KOPT-K1 (cell line): Measurements from ENCODE around the gene SPAG9.
A peak's percentile ranks its signal among the peaks of the same experiment; 100 is the strongest.
"Not testable (repeated sequence)": the region's sequence is repeated elsewhere in the genome, so short reads cannot be mapped to it uniquely, and the experiment has no call there.

Experiments used
- H3K27ac ChIP-seq: fragments of 200-600 bp; sonication (generic); 2 replicates; pipeline ENCODE4 v1.5.1; 2016; ENCODE audit warnings: antibody characterized with exemption, mild to moderate bottlenecking, low read depth, low read length; ENCODE audit not compliant: poor library complexity, severe bottlenecking
- H3K36me3 ChIP-seq: fragments of 200-600 bp; sonication (generic); 2 replicates; pipeline ENCODE4 v1.5.1; 2017; ENCODE audit warnings: antibody characterized with exemption, mild to moderate bottlenecking, low read length, moderate library complexity; ENCODE audit not compliant: insufficient read depth
- H3K9me3 ChIP-seq: fragments of 200-600 bp; sonication (generic); 2 replicates; pipeline ENCODE4 v1.5.1; 2017; ENCODE audit warnings: antibody characterized with exemption, low read length, mild to moderate bottlenecking; ENCODE audit not compliant: insufficient read depth, poor library complexity, severe bottlenecking

Gene SPAG9

DNA sequence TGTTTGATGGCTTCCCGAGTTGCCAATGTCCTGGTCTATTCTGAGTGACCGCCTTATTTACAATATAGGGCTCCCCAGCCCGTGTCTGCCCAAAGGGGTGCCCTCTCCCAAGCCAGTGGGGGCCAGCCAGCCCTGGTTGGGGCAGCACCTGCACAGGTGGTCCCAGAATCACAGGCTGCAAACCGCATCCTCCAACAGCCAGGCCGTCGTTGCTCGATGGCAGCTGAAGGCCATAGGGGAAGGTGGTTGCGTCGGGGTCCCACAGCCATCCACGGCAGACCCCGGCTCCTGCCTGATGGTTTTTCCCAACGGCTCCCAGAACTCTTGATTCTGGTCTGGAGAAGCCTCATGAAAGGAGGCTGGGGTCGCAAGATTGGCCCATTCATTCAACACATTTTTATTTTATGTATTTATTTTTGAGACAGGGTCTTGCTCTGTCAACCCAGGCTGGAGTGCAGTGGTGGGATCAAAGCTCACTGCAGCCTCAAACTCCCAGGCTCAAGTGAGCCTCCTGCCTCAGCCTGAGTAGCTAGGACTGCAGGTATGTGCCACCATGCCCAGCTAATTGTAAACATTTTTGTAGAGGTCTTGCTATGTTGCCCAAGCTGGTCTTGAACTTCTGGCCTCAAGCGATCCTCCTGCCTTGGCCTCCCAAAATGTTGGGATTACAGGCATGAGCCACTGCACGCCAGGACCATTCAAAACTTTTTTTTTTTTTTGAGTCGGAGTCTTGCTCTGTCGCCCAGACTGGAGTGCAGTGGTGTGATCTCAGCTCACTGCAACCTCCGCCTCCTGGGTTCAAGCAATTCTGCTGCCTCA is 175.6 kb downstream of the SPAG9 start:
- H3K9me3 ChIP-seq, result no peaks in the 10 kb centered on the region
- peak overlapping the region; percentile 41 for H3K27ac ChIP-seq
- no peaks in the 10 kb centered on the region for H3K36me3 ChIP-seq

DNA sequence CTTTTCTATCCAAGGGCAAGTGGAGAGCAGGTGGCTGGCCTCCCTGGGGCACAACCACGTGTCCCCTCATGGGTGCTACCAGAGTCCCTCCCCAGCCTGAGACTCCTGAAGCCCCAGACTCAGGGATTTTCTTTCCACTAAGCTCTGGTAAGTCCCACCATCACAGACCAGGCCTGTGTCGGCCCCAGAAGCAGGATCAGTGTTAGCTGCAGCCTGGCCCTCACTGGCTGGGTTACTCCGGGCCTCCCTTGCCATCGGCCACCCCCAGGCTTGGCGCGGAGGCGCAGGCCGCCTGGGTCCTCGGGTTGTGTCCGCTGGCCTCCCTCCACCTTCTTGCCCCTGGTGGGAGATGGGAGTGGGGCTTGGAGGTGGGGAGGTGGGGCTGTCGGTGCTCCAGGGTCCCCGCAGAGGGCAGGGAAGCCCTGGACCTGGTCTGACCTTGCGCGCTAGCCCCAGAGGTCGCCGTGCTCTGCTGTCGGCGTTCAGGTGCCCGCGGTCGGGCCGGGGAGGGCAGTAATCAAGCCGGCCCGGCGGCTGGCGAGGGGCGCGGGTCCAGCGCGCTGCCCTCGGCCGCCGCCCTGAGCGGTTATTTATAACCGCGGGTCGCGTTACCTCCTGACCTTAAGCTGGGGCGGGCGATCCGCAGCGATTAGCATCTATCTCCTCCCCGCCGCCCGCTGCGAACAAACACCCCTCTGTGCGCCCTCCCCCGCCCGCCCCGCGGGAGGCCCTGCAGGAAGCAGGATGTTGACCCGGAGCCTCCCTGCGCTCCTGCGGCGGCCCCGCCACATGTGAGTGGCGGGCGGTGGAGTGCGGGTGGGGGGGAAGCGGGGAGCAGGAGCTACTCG is 176.4 kb downstream of the SPAG9 start:
- Histone ChIP-seq H3K9me3 (no peaks in the 10 kb centered on the region), H3K36me3 (no peaks in the 10 kb centered on the region), H3K27ac (peak overlapping the region; percentile 41)

DNA sequence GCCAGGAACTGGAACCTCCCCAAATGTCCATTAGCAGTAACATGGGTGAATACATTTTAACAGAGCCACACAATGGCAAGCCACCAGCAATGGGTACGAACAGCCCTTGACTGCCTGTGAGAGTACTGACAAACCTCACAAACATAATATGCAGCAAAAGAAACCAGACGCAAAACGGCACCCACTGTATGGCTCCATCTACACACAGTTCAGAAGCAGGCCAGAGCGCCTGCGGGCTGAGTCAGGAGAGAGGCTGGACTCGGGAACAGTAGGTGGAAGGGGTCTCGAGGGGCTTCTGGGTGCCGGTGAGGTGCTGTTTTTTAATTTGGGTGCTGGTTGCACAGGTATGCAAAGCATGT is 177.1 kb downstream of the SPAG9 start:
- H3K36me3 ChIP-seq, result no peaks in the 10 kb centered on the region
- no peaks in the 10 kb centered on the region for H3K9me3 ChIP-seq
- H3K27ac ChIP-seq, result no peak overlapping the region

DNA sequence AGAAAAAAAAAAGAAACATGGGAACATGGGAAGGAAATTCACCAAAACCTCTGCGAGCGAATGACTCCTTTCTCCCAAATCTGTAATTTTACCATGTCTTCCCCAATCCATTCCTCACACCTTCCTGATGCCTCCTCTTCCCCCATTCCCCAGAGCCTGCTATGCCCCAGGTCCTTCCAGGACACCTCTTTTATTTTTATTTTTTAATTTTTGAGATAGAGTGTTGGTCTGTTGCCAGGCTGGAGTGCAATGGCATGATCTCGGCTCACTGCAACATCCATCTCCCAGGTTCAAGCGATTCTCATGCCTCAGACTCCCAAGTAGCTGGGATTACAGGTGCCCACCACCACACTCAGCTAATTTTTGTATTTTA is 179.0 kb downstream of the SPAG9 start:
- H3K36me3 ChIP-seq, H3K9me3 ChIP-seq, H3K27ac ChIP-seq: not testable (repeated sequence)

DNA sequence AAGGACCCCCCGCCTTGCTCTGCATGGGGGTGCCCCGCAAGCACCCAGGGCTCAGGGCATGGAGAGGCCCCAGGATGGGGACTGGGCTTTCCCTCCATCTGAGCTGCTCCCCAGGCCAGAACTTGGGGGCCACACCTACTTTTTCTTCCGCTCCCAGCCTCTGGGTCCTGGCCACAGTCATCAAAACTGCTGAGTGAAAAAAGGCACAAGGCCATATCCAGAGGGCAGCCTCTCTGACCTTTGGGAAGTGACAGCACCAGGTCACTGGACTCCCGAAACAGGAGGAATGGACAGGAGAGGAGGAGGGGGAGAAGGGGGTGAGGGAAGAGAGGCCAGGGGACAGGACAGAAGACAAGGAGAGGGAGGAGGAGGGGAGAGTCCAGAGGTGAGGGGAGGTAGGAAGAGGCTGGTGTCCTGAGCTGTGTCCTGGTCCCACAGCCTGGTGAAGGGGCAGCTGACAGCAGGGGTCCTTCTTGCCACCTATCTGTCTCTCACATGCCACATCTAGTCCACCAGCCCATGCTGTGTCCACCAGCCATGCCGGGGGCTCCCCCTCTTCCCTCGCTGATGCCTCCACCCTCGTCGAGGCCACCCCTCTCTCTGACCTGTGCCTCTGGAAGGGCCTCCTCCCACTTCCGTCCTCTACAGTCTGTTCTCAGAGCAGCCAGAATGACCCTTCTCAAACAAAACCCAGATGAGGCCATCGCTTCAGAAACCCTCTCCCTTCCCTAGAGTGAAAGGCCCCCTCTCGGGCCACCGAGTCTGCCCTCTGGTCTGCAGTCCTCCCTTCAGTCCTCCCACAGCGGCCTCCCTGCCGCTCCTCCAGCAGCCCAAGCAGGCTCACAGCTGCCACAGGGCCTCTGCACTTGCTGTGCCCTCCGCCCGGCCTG is 180.6 kb downstream of the SPAG9 start:
- no peaks in the 10 kb centered on the region for H3K36me3 ChIP-seq
- H3K9me3 ChIP-seq, result no peaks in the 10 kb centered on the region
- no peak overlapping the region for H3K27ac ChIP-seq

DNA sequence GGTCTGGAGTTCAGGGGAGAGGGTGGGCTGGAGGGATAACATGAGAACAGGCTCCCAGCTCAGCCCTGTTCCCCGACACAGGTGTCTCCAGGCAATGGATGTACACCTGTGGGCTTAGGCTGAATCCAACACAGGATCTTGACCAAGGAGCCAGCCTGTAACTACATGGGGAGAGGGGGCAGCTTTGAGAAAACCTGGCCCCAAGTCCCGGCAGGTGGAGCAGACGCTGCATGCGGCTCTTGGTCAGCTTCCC is 181.2 kb downstream of the SPAG9 start:
- H3K27ac ChIP-seq, result no peak overlapping the region
- H3K9me3 ChIP-seq, result no peaks in the 10 kb centered on the region
- H3K36me3 ChIP-seq, result no peaks in the 10 kb centered on the region

DNA sequence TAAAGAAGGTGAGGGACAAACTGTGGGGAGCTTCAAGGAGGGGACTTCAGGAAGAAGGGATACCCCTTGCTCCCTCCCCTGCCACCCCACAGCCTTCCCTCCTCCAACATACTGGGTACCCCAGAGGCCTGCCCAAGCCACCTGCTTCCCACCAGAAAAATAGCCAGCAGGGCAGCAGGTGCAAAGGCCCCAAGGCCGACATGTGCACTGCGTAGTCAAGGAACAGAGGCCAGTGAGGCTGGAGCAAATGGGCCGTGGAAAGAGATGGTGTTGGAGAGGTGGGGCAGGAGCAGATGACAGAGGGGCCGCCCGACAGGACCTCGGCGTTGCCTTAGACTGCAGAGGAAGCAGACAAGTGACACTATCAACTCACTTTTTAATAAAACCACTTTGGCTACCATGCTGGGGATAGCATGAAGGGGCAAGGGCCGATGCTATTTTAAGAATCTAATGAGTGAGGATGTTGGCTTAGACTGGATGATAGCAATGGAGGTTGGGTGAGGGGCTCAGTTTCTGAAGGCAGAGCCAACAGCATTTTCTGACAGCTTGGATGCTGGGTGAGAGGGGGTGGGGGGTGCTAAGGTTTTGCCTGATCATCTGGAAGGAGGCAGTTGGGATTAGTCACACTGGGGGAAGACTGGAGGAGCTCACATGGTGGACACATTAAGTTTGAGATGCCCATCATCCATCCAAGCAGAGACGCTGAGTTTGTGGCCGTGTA is 181.7 kb downstream of the SPAG9 start:
- Histone ChIP-seq H3K27ac (no peak overlapping the region), H3K9me3 (no peaks in the 10 kb centered on the region), H3K36me3 (no peaks in the 10 kb centered on the region)

DNA sequence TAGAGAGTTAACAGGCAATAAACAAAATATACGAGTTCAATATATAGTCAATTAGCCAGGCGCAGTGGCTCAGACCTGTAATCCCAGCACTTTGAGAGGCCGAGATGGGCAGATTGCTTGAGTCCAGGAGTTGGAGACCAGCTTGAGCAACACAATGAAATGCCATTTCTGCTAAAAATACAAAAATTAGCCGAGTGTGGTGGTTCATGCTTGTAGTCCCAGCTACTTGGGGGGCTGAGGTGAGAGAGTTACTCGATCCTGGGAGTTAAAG is 184.7 kb downstream of the SPAG9 start:
- H3K36me3 ChIP-seq, result no peaks in the 10 kb centered on the region
- H3K27ac ChIP-seq, result no peak overlapping the region
- no peaks in the 10 kb centered on the region for H3K9me3 ChIP-seq

DNA sequence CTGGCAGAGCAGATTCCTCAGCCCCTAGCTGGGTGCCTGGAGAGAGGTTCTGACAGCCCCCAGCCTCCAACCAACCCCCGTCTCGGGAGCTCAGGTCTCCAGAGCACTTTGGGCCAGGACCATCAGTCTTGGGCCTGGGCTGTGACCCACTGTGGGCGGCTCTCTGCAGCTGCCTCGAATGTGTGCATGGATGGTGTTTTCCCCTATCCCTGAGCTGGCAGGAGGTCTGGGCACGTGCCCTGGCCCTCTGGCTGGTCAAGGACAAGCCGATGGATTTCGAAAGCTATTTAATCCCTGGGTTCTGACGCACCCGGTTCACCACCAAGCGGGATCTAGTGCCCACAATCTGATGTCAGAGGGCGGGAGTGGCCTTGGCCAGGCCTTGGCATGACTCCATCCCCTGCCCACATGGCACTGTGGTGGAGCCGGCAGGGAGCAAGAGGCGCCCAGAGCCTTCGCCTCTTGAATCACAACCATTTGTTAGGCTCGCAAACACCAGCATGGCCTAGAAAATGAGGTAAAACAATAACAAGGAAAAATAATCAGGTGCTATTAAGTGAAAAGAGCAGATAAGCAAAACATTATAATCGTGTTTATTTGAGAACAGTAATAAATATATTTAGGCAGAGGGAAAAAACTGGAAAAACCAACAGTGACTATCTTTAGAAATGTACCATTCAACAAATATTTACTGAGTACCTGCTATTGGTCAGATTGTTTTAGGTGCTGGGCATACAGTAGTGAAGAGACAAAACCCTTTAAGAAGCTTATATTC is 185.3 kb downstream of the SPAG9 start:
- Histone ChIP-seq H3K9me3 (no peaks in the 10 kb centered on the region), H3K27ac (no peak overlapping the region), H3K36me3 (no peaks in the 10 kb centered on the region)

DNA sequence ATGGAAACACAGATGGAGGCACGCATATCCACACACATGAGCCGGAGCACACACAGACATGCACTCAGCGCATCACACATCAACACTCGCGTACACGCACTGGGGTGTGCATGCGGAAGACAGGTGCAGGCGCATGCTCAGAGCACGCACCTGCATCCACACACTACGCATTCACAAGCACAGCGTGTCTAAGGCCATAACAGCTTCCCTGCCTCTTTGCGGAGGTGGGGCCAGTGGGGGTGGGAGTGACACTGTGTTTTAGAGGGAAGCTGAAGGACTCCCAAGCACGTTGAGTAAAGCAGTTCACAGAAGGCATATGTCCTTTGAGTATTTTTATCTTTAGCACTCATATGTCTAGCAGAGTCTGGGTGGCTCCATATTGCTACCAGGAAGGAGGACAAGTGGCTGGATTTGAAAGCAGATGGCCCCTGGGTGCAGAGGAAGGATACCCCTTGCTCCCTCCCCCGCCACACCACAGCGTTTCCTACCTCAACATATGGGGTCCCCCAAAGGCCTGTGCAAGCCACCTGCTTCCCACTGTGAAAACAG is 185.9 kb downstream of the SPAG9 start:
- Histone ChIP-seq H3K27ac (no peak overlapping the region), H3K36me3 (no peaks in the 10 kb centered on the region)

DNA sequence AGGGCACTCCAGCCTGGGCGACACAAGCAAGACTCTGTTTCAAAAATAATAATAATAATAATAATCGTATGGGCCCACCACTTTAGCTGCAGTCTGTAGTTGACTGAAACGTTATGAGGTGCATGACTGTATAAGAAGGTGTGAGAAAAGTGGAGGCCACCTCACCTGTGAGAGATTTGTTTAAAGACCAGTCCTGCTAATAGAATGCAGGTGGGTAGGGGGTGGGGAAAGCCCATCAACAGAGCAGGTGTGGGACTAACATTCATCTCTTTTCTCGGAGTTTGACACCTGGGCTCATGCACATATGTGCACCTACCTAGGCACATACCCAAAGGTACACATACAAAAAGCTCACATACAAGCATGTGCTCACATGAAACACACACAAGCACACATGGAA is 186.5 kb downstream of the SPAG9 start:
- Histone ChIP-seq H3K36me3 (no peaks in the 10 kb centered on the region), H3K27ac (no peak overlapping the region), H3K9me3 (no peaks in the 10 kb centered on the region)

More for the DNA sequence above, 185.9 kb downstream of the SPAG9 start:
- no peaks in the 10 kb centered on the region for H3K9me3 ChIP-seq

DNA sequence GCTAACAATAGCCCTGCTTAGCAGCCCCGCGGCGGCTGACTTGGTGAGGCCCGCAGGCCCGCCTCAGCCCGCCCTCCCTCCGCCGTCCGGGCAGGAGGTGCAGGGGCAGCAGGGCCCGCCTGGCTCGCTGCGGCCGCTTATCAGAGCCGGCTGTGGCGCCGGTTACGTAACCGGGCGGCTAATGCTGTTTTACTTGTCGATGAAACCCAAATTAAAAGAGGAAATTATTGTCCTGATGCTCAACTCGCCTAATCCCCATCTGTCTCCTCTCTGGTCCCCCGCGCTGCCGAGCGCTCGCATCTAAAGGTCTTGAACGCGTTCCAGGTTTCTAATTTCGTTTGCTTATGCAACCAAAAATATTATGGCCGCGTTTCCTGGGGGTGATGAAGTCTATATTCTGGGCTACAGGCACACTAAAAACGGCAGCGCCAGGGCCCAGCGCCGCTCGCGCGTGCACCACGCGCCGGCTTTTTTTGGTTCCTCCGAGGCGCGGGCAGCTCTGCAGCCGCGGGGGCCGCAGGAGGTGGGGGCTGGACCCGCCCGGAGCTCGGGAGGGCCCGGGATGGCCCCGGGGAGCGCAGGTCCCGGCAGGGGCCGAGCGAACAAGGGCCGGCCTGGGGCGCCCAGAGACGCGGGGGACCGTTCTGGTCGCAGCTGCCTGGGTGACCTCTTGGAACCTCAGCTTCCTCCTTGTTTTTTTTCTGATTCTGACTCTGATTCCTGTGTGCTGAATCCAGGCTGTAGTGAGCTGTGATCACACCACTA is 189.3 kb downstream of the SPAG9 start:
- H3K9me3 ChIP-seq, result no peaks in the 10 kb centered on the region
- no peak overlapping the region for H3K27ac ChIP-seq
- H3K36me3 ChIP-seq, result no peaks in the 10 kb centered on the region

DNA sequence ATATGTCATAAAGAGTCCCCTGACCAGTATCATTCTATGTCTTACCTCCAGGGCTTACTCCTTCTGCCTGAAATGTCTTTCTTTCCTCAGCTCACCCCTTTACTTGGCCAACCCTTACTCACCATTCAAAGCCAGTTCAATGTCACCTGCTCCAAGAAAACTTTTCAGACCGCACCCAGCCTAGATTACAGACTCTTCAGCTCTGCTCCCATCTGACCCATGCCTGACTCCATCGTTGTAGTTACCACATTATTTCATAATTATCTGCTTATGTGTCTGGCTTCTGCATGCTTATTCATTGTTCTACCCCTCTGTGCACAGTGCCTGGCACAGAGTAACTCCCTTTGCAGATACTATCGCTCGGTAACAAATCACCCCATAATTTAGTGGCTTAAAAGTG is 192.0 kb downstream of the SPAG9 start:
- no peaks in the 10 kb centered on the region for H3K9me3 ChIP-seq
- H3K36me3 ChIP-seq, result no peaks in the 10 kb centered on the region
- no peak overlapping the region for H3K27ac ChIP-seq

DNA sequence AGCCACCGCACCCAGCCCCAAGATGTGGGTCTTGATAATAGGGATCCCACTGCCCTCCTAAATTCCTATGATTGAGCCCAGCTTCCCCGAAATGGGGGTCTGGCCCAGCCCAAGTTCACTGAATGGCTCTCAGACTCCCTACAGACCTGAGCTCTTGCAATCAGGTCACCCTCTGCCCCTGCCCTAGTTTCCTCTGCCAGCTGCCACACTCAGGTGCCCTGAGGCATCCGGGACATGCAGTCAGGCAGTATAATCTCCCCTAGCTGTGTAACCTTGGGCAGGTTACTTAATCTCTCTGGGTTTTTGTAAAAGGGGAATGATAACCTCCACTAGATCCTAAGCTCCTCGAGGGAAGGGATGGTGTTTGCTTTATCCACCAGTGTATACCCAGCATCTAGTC is 193.4 kb downstream of the SPAG9 start:
- Histone ChIP-seq H3K36me3 (no peaks in the 10 kb centered on the region), H3K9me3 (no peaks in the 10 kb centered on the region), H3K27ac (no peak overlapping the region)
